H1 (cell line): ENCODE measurements around the gene RIN2. TPM values are rescaled to one million over a fixed set of nuclear protein-coding genes. Genes with fewer than 3 reads are reported as not detected.

ENCODE experiments used
- CTCF ChIA-PET: fragments of 300-600 bp; sonication (Branson Sonifier 250); formaldehyde crosslinking; loops from one replicate; lab custom pipeline; 2021; ENCODE audit not compliant: partially characterized antibody; lab: Charles Lee
- POLR2A ChIA-PET: fragments of 300-600 bp; sonication (Branson Sonifier 250); formaldehyde crosslinking; loops from one replicate; lab custom pipeline; 2021; ENCODE audit warnings: inconsistent platforms; ENCODE audit not compliant: partially characterized antibody; lab: Charles Lee
- DNase-seq, 2 experiments: peaks; one replicate each; pipeline versions ENCODE4 v3.0.0 to v3.0.0-alpha.2; 2010 to 2022; ENCODE audit warnings: low spot score in 2 of 2, low read depth in 1 of 2, mixed read lengths in 1 of 2
- FAIRE-seq: peaks from 2 replicates; lab custom pipeline; 2011; peaks lifted over from hg19 to GRCh38; lab: Jason Lieb, UNC
- H2AFZ ChIP-seq: 2 replicates; pipeline ENCODE4 v1.8.1; 2012; ENCODE audit warnings: low read length, inconsistent platforms
- H2AK5ac ChIP-seq: 2 replicates; pipeline ENCODE4 v1.6.1; 2013; ENCODE audit warnings: low read depth, low read length
- H2BK120ac ChIP-seq: replicated peaks from 2 replicates; pipeline ENCODE3; 2013; ENCODE audit warnings: low read depth, low read length, inconsistent platforms
- H2BK12ac ChIP-seq: 2 replicates; pipeline ENCODE4 v1.6.1; 2013; ENCODE audit warnings: low read depth, low read length
- H2BK15ac ChIP-seq: 2 replicates; pipeline ENCODE4 v1.6.1; 2013; ENCODE audit warnings: low read length
- H2BK20ac ChIP-seq: 2 replicates; pipeline ENCODE4 v1.6.1; 2013; ENCODE audit warnings: low read length
- H2BK5ac ChIP-seq: 2 replicates; pipeline ENCODE4 v1.6.1; 2013; ENCODE audit warnings: low read depth, low read length
- H3K14ac ChIP-seq: 2 replicates; pipeline ENCODE4 v1.6.1; 2013; ENCODE audit warnings: inconsistent platforms; ENCODE audit not compliant: insufficient read length
- H3K18ac ChIP-seq: 2 replicates; pipeline ENCODE4 v1.6.1; 2013; ENCODE audit warnings: low read length; ENCODE audit errors: extremely low read depth
- H3K23ac ChIP-seq: 2 replicates; pipeline ENCODE4 v1.6.1; 2013; ENCODE audit warnings: inconsistent platforms; ENCODE audit not compliant: insufficient read length
- H3K23me2 ChIP-seq: 2 replicates; pipeline ENCODE4 v1.6.1; 2013; ENCODE audit warnings: low read depth, low read length
- H3K27ac ChIP-seq: 2 replicates; pipeline ENCODE4 v1.6.1; 2011; ENCODE audit warnings: low read depth, low read length, inconsistent platforms
- H3K27me3 ChIP-seq, 4 experiments: replicated peaks in 1 of 4; 1 replicate in 1 of 4; 2 replicates in 3 of 4; pipeline versions ENCODE4 v1.6.1 to v1.8.1; 2011 to 2013; ENCODE audit warnings: low read length in 3 of 4, mild to moderate bottlenecking in 3 of 4, inconsistent platforms in 2 of 4, mixed read lengths in 2 of 4, moderate library complexity in 1 of 4; ENCODE audit not compliant: control insufficient read depth in 3 of 4, insufficient read depth in 3 of 4; ENCODE audit errors: extremely low read depth in 1 of 4
- H3K36me3 ChIP-seq, 4 experiments: 2 replicates each; pipeline versions ENCODE4 v1.6.1 to v1.8.1; 2011 to 2013; ENCODE audit warnings: mild to moderate bottlenecking in 4 of 4, low read length in 3 of 4, moderate library complexity in 2 of 4, control low read depth in 1 of 4, inconsistent platforms in 1 of 4; ENCODE audit not compliant: insufficient read depth in 4 of 4, control insufficient read depth in 2 of 4
- H3K4ac ChIP-seq: replicated peaks from 2 replicates; pipeline ENCODE3; 2013; ENCODE audit warnings: low read length, low read depth, mixed read lengths, inconsistent platforms; ENCODE audit not compliant: insufficient read length
- H3K4me1 ChIP-seq, 4 experiments: replicated peaks in 1 of 4; 1 replicate in 1 of 4; 2 replicates in 3 of 4; pipeline versions ENCODE4 v1.6.1 to v1.8.1; 2011 to 2013; ENCODE audit warnings: low read length in 3 of 4, inconsistent platforms in 2 of 4, mixed read lengths in 1 of 4; ENCODE audit not compliant: insufficient read depth in 4 of 4, control insufficient read depth in 3 of 4
- H3K4me2 ChIP-seq, 2 experiments: 2 replicates each; pipeline versions ENCODE4 v1.6.1 to v1.8.1; 2011 to 2013; ENCODE audit warnings: low read depth in 2 of 2, low read length in 2 of 2, control low read depth in 1 of 2, inconsistent platforms in 1 of 2, mild to moderate bottlenecking in 1 of 2; ENCODE audit not compliant: insufficient read depth in 1 of 2
- H3K4me3 ChIP-seq, 4 experiments: fragments of 200-600, 300-600 bp in 1 of 4; sonication (generic), shearing (Covaris generic), sonication (Bioruptor Twin) in 1 of 4; 2 replicates each; pipeline versions ENCODE4 v1.5.1 to v1.8.1; 2011 to 2016; ENCODE audit warnings: low read length in 4 of 4, low read depth in 3 of 4, control low read depth in 2 of 4, inconsistent platforms in 2 of 4, mild to moderate bottlenecking in 2 of 4, mixed read lengths in 1 of 4, moderate library complexity in 1 of 4; ENCODE audit not compliant: insufficient read depth in 2 of 4; ENCODE audit errors: extremely low read depth in 1 of 4
- H3K56ac ChIP-seq: replicated peaks from 2 replicates; pipeline ENCODE3; 2013; ENCODE audit warnings: low read depth, mild to moderate bottlenecking, mixed read lengths, low read length, inconsistent platforms; ENCODE audit not compliant: insufficient read length
- H3K79me1 ChIP-seq: 2 replicates; pipeline ENCODE4 v1.6.1; 2013; ENCODE audit warnings: low read depth, low read length, control low read depth
- H3K79me2 ChIP-seq, 2 experiments: 2 replicates each; pipeline versions ENCODE4 v1.6.1 to v1.8.1; 2012 to 2013; ENCODE audit warnings: low read length in 2 of 2, mild to moderate bottlenecking in 2 of 2, inconsistent platforms in 1 of 2; ENCODE audit not compliant: insufficient read depth in 2 of 2, control insufficient read depth in 1 of 2
- H3K9ac ChIP-seq, 4 experiments: replicated peaks in 1 of 4; 1 replicate in 1 of 4; 2 replicates in 3 of 4; pipeline versions ENCODE4 v1.6.1 to v1.8.1; 2011 to 2013; ENCODE audit warnings: low read depth in 3 of 4, low read length in 3 of 4, control low read depth in 2 of 4, mild to moderate bottlenecking in 2 of 4, moderate library complexity in 2 of 4, inconsistent platforms in 1 of 4; ENCODE audit errors: extremely low read depth in 1 of 4
- H3K9me3 ChIP-seq, 2 experiments: 2 replicates each; pipeline versions ENCODE4 v1.6.1 to v1.8.1; 2012 to 2013; ENCODE audit warnings: mild to moderate bottlenecking in 2 of 2, moderate library complexity in 2 of 2, control low read depth in 1 of 2, inconsistent platforms in 1 of 2, low read depth in 1 of 2, low read length in 1 of 2, mixed read lengths in 1 of 2; ENCODE audit not compliant: insufficient read depth in 2 of 2
- H4K20me1 ChIP-seq, 2 experiments: replicated peaks in 1 of 2; 2 replicates each; pipeline versions ENCODE3 to v1.8.1; 2011 to 2013; ENCODE audit warnings: inconsistent platforms in 2 of 2, low read length in 2 of 2, mild to moderate bottlenecking in 1 of 2; ENCODE audit not compliant: insufficient read depth in 2 of 2, control insufficient read depth in 1 of 2
- H4K5ac ChIP-seq: 2 replicates; pipeline ENCODE4 v1.6.1; 2013; ENCODE audit warnings: low read length, low read depth, mixed read lengths, inconsistent platforms; ENCODE audit not compliant: insufficient read length
- H4K8ac ChIP-seq: 2 replicates; pipeline ENCODE4 v1.8.0; 2013; ENCODE audit warnings: mild to moderate bottlenecking, moderate library complexity, low read length, inconsistent platforms; ENCODE audit not compliant: insufficient read depth; ENCODE audit errors: extremely low read depth
- H4K91ac ChIP-seq: replicated peaks from 2 replicates; pipeline ENCODE3; 2013; ENCODE audit warnings: low read length, mixed read lengths, inconsistent platforms; ENCODE audit not compliant: insufficient read length
- CHD2 ChIP-seq: IDR thresholded peaks from 2 replicates; pipeline ENCODE4 v1.6.1; 2012; ENCODE audit warnings: low read length, improper control_type of control experiment
- EZH2 ChIP-seq: fragments of 200-600 bp; sonication (generic); IDR thresholded peaks from 2 replicates; pipeline ENCODE4 v1.7.1; 2012; ENCODE audit warnings: low read depth, mild to moderate bottlenecking, moderate library complexity, low read length, inconsistent platforms; ENCODE audit not compliant: severe bottlenecking
- RBBP5 ChIP-seq: IDR thresholded peaks from 2 replicates; pipeline ENCODE4 v1.7.1; 2012; ENCODE audit warnings: low read depth, mild to moderate bottlenecking, inconsistent platforms, low read length, moderate library complexity, borderline replicate concordance
- RNF2 ChIP-seq: fragments of 200-900, 300-1000 bp; sonication (generic); IDR thresholded peaks from 2 replicates; pipeline ENCODE4 v1.7.1; 2016; ENCODE audit warnings: borderline replicate concordance, low read depth, mild to moderate bottlenecking, antibody characterized with exemption, low read length; ENCODE audit not compliant: poor library complexity, severe bottlenecking; ENCODE audit errors: missing control alignments
- WGBS, 2 experiments: shearing (Covaris generic) in 1 of 2; methylation state at CpG; one replicate each; pipeline versions ENCODE4 v1.1.6 to v1.1.7; 2013 to 2015; ENCODE audit warnings: low lambda C conversion rate in 2 of 2, mixed read lengths in 2 of 2, inconsistent platforms in 1 of 2, low coverage in 1 of 2, missing lambda C conversion rate in 1 of 2; ENCODE audit not compliant: insufficient replicate concordance in 2 of 2, insufficient coverage in 1 of 2, insufficient read length in 1 of 2; ENCODE audit errors: extremely low coverage in 1 of 2, missing lambda C conversion rate in 1 of 2; 5-methylcytosine and 5-hydroxymethylcytosine counted together
- polyA plus RNA-seq, 7 experiments: library from polyadenylated mRNA; depleted of rRNA in 3 of 7; stranded (reverse) in 5 of 7; unstranded in 2 of 7; fragments of >200 nt in 5 of 7; fragments of 200-250 nt in 2 of 7; gene quantifications; 1 replicate in 5 of 7; 2 replicates in 1 of 7; 4 replicates in 1 of 7; pipeline versions ENCODE4 v1.2.1 to v1.2.3, GENCODE V29; 2011 to 2013; ENCODE audit warnings: missing spikeins in 2 of 7, mixed read lengths in 2 of 7
- total RNA-seq: library from RNA; stranded (reverse); fragmentation: NEBNext Ultra II Directional; extraction: Animal tissue kit (Norgen Biotek cat#: 25700); gene quantifications from 2 replicates; pipeline ENCODE4 v1.2.1, GENCODE V29; 2021
- TF ChIP-seq, protein P1 (sequence below): IDR thresholded peaks from 2 replicates; pipeline ENCODE4 v1.6.1; 2011; ENCODE audit warnings: low read length, improper control_type of control experiment

The RIN2 gene
- total and polyA plus RNA-seq, 2 of the 8 experiments (the other 6 are each of a cell fraction or from before 2014, with no cell fraction given) = 0.20 to 1.3 TPM

- Histone ChIP-seq H3K23me2 (no peaks in the 10 kb centered on the region), H2AK5ac (no peak overlapping the region), H3K4me3 (no peak overlapping the region), H2BK20ac (no peak overlapping the region), H3K79me2 (no peaks in the 10 kb centered on the region), H2BK5ac (no peak overlapping the region), H3K4me2 (no peak overlapping the region), H3K9me3 (no peaks in the 10 kb centered on the region; a peak in 1 of 4 replicates), H3K4ac (no peak overlapping the region), H3K56ac (no peak overlapping the region), H4K8ac (no peak overlapping the region), H2BK120ac (no peak overlapping the region), H3K18ac (no peak overlapping the region), H2AFZ (no peak overlapping the region), H4K20me1 (no peaks in the 10 kb centered on the region), H2BK15ac (no peak overlapping the region), H3K4me1 (peaks cover 0 to 5% (median under 1%) of the 10 kb centered on the region in 4 experiments; a peak in 2 of 7 replicates), H4K91ac (no peak overlapping the region), H3K9ac (no peak overlapping the region), H3K36me3 (no peaks in the 10 kb centered on the region), H3K14ac (no peak overlapping the region), H3K23ac (no peak overlapping the region), H4K5ac (no peak overlapping the region), H3K27ac (no peak overlapping the region), H3K27me3 (no peaks in the 10 kb centered on the region; a peak in 1 of 7 replicates), H2BK12ac (no peak overlapping the region), H3K79me1 (no peaks in the 10 kb centered on the region; the same call in 1 of the 2 replicates)
- 99% methylated on average over 7 of the region's 10 CpGs; no CpG with 5 or more reads in 1 of the 2 experiments for WGBS, 2 experiments
- FAIRE-seq (no peak), DNase-seq (no peak)
- TF ChIP-seq CHD2 (no peak), EZH2 (no peak), RNF2 (no peak), RBBP5 (no peak)
- TF ChIP-seq, protein P1, sequence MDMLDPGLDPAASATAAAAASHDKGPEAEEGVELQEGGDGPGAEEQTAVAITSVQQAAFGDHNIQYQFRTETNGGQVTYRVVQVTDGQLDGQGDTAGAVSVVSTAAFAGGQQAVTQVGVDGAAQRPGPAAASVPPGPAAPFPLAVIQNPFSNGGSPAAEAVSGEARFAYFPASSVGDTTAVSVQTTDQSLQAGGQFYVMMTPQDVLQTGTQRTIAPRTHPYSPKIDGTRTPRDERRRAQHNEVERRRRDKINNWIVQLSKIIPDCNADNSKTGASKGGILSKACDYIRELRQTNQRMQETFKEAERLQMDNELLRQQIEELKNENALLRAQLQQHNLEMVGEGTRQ = no peak
- CTCF ChIA-PET = interaction anchor here (2.3 kb wide), 1 partner anchor 46 kb away, joined by 6 read pairs; no protein-coding TSS in a partner anchor
- POLR2A ChIA-PET = no interaction called here
Measured at GRCh38 chr20:19739351-19739750, 18.7 kb upstream of the RIN2 start.
